PFSK-1 (cell line): ENCODE measurements around the gene ITGBL1. TPM values are rescaled to one million over a fixed set of nuclear protein-coding genes. Genes with fewer than 3 reads are reported as not detected.

Experiments used
- FOXP2 ChIP-seq: optimal IDR thresholded peaks from 2 replicates; pipeline ENCODE3; 2011; ENCODE audit warnings: borderline replicate concordance, control low read depth, inconsistent platforms; ENCODE audit not compliant: insufficient read depth; ENCODE audit errors: extremely low read length, extremely low read depth
- POLR2AphosphoS5 ChIP-seq: IDR thresholded peaks from 2 replicates; pipeline ENCODE4 v1.6.1; 2012; ENCODE audit warnings: low read depth, mild to moderate bottlenecking, control low read depth, low read length, moderate library complexity
- REST ChIP-seq, 2 experiments: IDR thresholded peaks; 2 replicates each; pipeline versions ENCODE4 v1.6.1 to v1.8.0; 2011 to 2012; ENCODE audit warnings: low read depth in 2 of 2, low read length in 2 of 2, control low read depth in 1 of 2, inconsistent platforms in 1 of 2, mild to moderate bottlenecking in 1 of 2, moderate library complexity in 1 of 2; ENCODE audit not compliant: insufficient read depth in 1 of 2
- SIN3A ChIP-seq: IDR thresholded peaks from 2 replicates; pipeline ENCODE4 v1.6.1; 2012; ENCODE audit warnings: mild to moderate bottlenecking, low read length, moderate library complexity, borderline replicate concordance; ENCODE audit not compliant: insufficient read depth
- TAF1 ChIP-seq: IDR thresholded peaks from 2 replicates; pipeline ENCODE4 v1.6.1; 2012; ENCODE audit warnings: low read length, control low read depth, borderline replicate concordance; ENCODE audit not compliant: insufficient read depth
- polyA plus RNA-seq: library from polyadenylated mRNA; unstranded; fragments of >200 nt; gene quantifications from one replicate; pipeline ENCODE4 v1.2.1, GENCODE V29; 2012; ENCODE audit warnings: low read depth, missing spikeins; ENCODE audit not compliant: insufficient read length

ITGBL1 gene
- not detected for polyA plus RNA-seq

DNA sequence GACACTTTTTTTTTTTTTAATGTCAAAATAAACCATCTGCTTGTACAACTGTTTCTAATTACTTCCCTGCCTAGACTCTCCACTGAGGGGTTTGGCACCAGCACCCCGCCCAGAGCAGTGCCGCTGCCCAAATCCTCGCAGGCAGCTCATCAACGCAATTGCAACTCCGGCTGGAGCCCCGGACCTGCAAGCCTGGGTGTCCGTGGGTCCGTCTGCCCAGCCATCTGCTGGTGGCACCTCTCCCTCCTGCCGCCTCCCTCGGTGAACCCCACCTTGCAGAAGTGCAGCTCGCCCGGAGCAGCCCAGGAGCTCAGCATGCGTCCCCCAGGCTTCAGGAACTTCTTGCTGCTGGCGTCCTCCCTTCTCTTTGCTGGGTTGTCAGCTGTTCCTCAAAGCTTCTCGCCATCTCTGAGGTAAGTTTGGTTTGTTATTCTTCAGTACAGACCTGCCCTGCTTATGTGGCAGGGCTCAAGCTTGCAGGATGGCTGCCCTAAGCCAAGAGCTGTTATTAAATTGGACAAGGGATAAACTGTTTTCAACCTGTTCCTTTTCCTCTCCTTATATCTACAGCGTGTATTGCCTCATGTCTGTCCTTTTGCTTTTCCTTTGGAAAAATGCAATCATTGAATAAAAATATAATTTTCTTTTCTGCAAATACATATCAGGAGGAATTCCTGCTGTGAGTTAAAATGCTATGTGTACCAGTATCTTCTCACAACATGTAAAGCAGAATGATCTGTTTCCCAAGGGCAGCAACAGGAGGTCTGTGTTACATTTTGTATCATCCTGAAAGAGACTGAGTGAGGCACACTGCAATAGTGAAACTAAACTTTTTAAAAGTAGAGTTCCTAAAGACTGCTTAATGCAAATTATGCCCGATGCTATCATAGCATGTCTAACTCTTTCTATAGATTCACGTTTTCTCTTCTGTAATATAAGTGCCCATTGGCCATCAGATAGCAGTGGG is at the start of gene ITGBL1:
Gene ITGBL1, plus strand, starts transcription at position 157 of the 967 bp plus-strand sequence. Its CDS starts 159 bp downstream, at position 316.
- TF ChIP-seq REST (IDR thresholded peaks at IDR 0.05; ENCODE audit: insufficient read depth in 1 of 2, low read depth in 2 of 2, low read length in 2 of 2): no peak

- TF ChIP-seq TAF1 (no peak), FOXP2 (no peak), POLR2AphosphoS5 (no peak), SIN3A (no peak), REST (IDR thresholded peaks at IDR 0.05; ENCODE audit: insufficient read depth in 1 of 2, low read depth in 2 of 2, low read length in 2 of 2) (no peak)
Measured at GRCh38 chr13:101406791-101407190, 45.7 kb upstream of the ITGBL1 start.

GRCh38 chr13:101408154-101408553 is 44.3 kb upstream of the ITGBL1 start:
- no peak for TF ChIP-seq REST (IDR thresholded peaks at IDR 0.05; ENCODE audit: insufficient read depth in 1 of 2, low read depth in 2 of 2, low read length in 2 of 2)
- TF ChIP-seq SIN3A: no peak
- TF ChIP-seq POLR2AphosphoS5: no peak
- TF ChIP-seq TAF1: no peak
- TF ChIP-seq FOXP2: no peak

GRCh38 chr13:101408992-101409656 is 43.4 kb upstream of the ITGBL1 start:
- TF ChIP-seq FOXP2 (no peak), SIN3A (no peak), REST (IDR thresholded peaks at IDR 0.05; ENCODE audit: insufficient read depth in 1 of 2, low read depth in 2 of 2, low read length in 2 of 2) (no peak), TAF1 (no peak), POLR2AphosphoS5 (no peak)
